ENCODE measurements around the gene ASB6.

The ASB6 gene

DNA sequence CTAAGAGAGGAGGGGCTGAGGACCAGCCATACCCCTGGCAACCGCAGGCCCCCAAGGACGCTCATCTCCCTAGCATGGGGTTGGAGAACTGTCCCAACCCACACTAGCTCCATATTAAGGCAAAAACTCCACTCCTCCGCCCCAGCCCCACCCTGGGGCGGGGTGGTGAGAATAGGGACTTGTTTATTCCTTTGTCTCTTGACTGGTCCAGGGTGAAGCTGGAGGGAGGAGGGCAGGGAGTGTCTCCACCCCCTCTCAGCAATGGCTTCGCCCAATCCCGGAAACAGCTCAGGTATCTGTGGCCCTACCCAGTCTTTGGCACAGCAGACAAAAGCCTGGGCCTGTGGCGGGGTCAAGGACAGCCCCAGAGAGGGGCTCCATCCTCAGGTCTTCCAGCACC, 40.4 kb upstream of the ASB6 start:
- DNase-seq (ENCODE audit: low read depth, low spot score), result no peak
- TF ChIP-seq, protein P1, sequence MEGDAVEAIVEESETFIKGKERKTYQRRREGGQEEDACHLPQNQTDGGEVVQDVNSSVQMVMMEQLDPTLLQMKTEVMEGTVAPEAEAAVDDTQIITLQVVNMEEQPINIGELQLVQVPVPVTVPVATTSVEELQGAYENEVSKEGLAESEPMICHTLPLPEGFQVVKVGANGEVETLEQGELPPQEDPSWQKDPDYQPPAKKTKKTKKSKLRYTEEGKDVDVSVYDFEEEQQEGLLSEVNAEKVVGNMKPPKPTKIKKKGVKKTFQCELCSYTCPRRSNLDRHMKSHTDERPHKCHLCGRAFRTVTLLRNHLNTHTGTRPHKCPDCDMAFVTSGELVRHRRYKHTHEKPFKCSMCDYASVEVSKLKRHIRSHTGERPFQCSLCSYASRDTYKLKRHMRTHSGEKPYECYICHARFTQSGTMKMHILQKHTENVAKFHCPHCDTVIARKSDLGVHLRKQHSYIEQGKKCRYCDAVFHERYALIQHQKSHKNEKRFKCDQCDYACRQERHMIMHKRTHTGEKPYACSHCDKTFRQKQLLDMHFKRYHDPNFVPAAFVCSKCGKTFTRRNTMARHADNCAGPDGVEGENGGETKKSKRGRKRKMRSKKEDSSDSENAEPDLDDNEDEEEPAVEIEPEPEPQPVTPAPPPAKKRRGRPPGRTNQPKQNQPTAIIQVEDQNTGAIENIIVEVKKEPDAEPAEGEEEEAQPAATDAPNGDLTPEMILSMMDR (IDR thresholded peaks at IDR 0.05; ENCODE audit: low read depth, low read length), result no peak
- in situ Hi-C loops (cut with HindIII; ENCODE audit: low sequenced_read_pairs), result no loop called here
- H3K4me3 ChIP-seq (ENCODE audit: low read depth, low read length), result no peak overlapping the region

DNA sequence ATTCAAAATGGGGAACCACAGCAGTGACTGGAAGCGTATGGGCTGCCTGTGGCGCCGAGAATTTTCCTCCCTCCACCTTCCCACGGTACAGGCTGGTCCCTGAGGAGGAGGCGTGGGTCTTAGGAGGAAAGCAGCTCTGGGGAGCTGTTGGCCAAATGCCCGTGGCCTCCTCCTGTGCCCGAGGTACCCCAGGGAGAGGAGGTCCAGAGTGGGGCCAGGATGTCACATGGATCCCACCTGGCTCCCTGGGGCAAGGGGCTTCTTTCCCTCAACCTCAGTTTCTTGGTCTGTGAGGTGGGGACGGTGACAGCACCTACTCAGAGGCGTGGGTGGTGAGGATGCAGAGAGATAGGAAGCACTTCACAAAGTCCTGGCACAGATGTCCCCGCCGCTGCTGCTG, 40.0 kb upstream of the ASB6 start:
- H3K4me3 ChIP-seq (ENCODE audit: low read depth, low read length), result no peak overlapping the region
- DNase-seq (ENCODE audit: low read depth, low spot score), result no peak
- TF ChIP-seq, protein P1 (IDR thresholded peaks at IDR 0.05; ENCODE audit: low read depth, low read length), result no peak
- in situ Hi-C loops (cut with HindIII; ENCODE audit: low sequenced_read_pairs), result no loop called here

DNA sequence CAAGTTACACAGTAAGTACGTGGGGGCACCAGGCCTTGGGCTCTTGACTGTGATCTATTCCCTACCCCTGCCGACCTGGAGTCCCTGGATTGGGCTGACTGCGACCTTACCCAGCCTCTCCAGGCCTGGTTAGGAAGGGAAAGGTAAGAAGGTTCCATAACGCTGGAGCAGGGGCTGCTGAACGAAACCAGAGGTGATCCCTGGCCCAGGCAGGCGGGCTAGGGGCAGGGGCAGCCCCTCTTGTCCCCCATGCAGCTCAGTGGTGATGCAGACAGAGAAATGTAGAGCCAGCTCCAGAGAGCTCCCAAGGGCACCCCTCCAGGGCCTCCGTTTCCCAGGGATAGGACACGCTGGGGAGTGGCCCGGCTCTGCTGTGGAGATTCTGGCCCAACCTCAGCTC, 37.6 kb upstream of the ASB6 start:
- DNase-seq (ENCODE audit: low read depth, low spot score), result no peak
- no peak overlapping the region for H3K4me3 ChIP-seq (ENCODE audit: low read depth, low read length)

DNA sequence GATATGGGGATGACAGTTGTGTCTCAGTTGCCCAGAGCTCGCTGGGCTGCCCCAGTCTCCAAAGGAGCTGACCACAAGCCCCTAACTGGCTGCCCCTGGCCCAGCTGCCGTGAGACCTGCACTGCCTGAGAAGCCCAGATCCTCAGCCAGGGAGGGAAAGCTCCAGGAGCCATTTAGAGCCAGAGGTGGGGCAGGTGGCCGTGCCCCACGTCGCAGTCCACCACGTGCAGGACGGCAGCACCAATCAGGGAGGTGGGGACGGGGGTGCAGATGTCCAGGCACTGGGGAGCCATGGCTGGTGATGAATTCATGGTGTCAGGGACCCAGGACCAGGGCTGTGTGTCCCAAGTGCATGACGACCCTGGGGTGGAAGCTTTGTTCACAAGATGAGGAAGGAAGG, 36.9 kb upstream of the ASB6 start:
- TF ChIP-seq, protein P1 (IDR thresholded peaks at IDR 0.05; ENCODE audit: low read depth, low read length), result no peak
- no peak overlapping the region for H3K4me3 ChIP-seq (ENCODE audit: low read depth, low read length)
- in situ Hi-C loops (cut with HindIII; ENCODE audit: low sequenced_read_pairs), result no loop called here
- no peak for DNase-seq (ENCODE audit: low read depth, low spot score)

More for the DNA sequence above, 37.6 kb upstream of the ASB6 start:
- in situ Hi-C loops (cut with HindIII; ENCODE audit: low sequenced_read_pairs), result no loop called here
- TF ChIP-seq, protein P1 (IDR thresholded peaks at IDR 0.05; ENCODE audit: low read depth, low read length), result no peak

DNA sequence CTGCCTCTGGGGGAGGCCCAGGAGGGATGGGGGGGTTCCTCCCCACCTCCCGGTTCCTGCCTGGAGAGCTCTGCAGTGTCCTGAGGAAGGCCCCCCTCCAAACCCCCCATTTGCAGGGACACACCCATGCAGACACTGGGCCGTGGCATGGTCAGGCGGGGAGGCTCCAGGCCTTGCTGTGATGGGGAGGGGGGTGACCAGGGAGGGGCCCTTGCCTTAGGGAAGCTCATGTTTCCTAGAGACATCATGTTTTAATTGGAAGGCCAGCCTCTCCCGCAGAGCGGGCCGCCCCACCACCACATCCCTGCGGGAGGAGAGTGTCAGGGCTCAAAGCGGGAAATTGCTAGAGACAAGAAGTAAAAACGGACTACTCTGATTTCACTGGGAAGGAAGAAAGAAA, 35.5 kb upstream of the ASB6 start:
- in situ Hi-C loops (cut with HindIII; ENCODE audit: low sequenced_read_pairs), result no loop called here
- TF ChIP-seq, protein P1 (IDR thresholded peaks at IDR 0.05; ENCODE audit: low read depth, low read length), result no peak
- no peak overlapping the region for H3K4me3 ChIP-seq (ENCODE audit: low read depth, low read length)
- peak; percentile 49 for DNase-seq (ENCODE audit: low read depth, low spot score)

DNA sequence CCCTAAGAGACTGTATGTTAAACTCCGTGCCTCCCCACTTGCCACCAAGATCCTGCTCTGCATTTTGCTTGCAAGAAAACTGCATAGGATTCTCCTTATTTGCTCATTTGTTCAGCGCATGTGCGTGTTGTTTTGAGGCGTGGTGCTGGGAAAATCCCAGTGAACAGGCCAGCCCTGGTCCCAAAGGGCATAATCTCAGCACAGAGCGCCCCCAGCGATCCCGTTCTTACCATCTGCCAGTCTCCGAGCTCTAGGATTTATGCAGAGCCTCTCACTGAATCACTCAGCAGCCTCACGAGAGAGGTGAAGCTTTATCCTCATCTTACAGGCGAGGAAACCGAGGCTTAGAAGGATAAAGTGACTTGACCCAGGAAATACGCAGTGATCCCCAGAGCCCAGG, 35.0 kb upstream of the ASB6 start:
- TF ChIP-seq, protein P1 (IDR thresholded peaks at IDR 0.05; ENCODE audit: low read depth, low read length), result no peak
- H3K4me3 ChIP-seq (ENCODE audit: low read depth, low read length), result no peak overlapping the region
- DNase-seq (ENCODE audit: low read depth, low spot score), result no peak
- in situ Hi-C loops (cut with HindIII; ENCODE audit: low sequenced_read_pairs), result no loop called here

DNA sequence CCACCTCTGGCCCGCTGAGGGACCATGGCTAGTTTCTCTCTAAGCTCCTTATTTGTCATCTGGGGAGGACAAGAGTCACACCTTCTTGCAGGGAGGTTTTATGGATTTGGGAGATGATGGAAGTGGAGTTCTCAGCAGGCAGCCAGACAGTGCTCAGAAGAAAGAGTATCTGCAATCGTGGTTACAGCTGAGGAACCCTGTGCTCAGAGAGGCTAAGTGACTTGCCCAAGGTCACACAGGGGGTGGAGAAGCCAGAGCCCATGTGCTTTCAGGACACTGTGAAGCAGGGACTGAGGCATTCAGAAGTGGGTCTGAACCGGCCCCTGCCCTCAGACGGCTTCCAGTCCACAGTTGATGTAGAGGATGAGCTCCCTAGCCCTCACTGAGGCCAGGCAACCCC, 34.3 kb upstream of the ASB6 start:
- no peak for DNase-seq (ENCODE audit: low read depth, low spot score)
- TF ChIP-seq, protein P1 (IDR thresholded peaks at IDR 0.05; ENCODE audit: low read depth, low read length), result no peak
- H3K4me3 ChIP-seq (ENCODE audit: low read depth, low read length), result no peak overlapping the region
- in situ Hi-C loops (cut with HindIII; ENCODE audit: low sequenced_read_pairs), result no loop called here

Data from astrocyte of the spinal cord (primary cell).